H9 (cell line): ENCODE results near the gene HMX1. TPM values are rescaled to one million over a fixed set of nuclear protein-coding genes. Genes with fewer than 3 reads are reported as not detected.
A peak's percentile ranks its signal among the peaks of the same experiment; 100 is the strongest.

Experiments
- DNase-seq: peaks from one replicate; pipeline ENCODE4 v3.0.0-alpha.2; 2017
- H2AFZ ChIP-seq: one replicate; pipeline ENCODE4 v1.6.1; 2013; ENCODE audit warnings: mild to moderate bottlenecking, low read length, control low read depth, moderate library complexity
- H2AK5ac ChIP-seq: 2 replicates; pipeline ENCODE4 v1.6.1; 2013; ENCODE audit warnings: low read length, control low read depth, mixed read lengths; ENCODE audit not compliant: insufficient read length
- H2BK120ac ChIP-seq: one replicate; pipeline ENCODE4 v1.6.1; 2013; ENCODE audit warnings: low read depth, mild to moderate bottlenecking, low read length, control low read depth, inconsistent platforms; ENCODE audit not compliant: poor library complexity, severe bottlenecking
- H2BK12ac ChIP-seq: 2 replicates; pipeline ENCODE4 v1.6.1; 2013; ENCODE audit warnings: low read length, control low read depth, mixed read lengths, low read depth; ENCODE audit not compliant: insufficient read length
- H2BK15ac ChIP-seq: 2 replicates; pipeline ENCODE4 v1.6.1; 2013; ENCODE audit warnings: low read depth, low read length, control low read depth
- H2BK20ac ChIP-seq: one replicate; pipeline ENCODE4 v1.6.1; 2013; ENCODE audit warnings: low read depth, mild to moderate bottlenecking, low read length, control low read depth, inconsistent platforms; ENCODE audit not compliant: poor library complexity, severe bottlenecking
- H2BK5ac ChIP-seq: 2 replicates; pipeline ENCODE4 v1.6.1; 2013; ENCODE audit warnings: low read length, control low read depth, mixed read lengths; ENCODE audit not compliant: insufficient read length
- H3K14ac ChIP-seq: 2 replicates; pipeline ENCODE4 v1.6.1; 2013; ENCODE audit warnings: low read length, control low read depth; ENCODE audit not compliant: insufficient read depth
- H3K18ac ChIP-seq: 2 replicates; pipeline ENCODE4 v1.6.1; 2013; ENCODE audit warnings: low read depth, mild to moderate bottlenecking, mixed read lengths, low read length, control low read depth; ENCODE audit not compliant: insufficient read length
- H3K23ac ChIP-seq: 2 replicates; pipeline ENCODE4 v1.6.1; 2013; ENCODE audit warnings: low read length, control low read depth, mixed read lengths, low read depth; ENCODE audit not compliant: insufficient read length
- H3K23me2 ChIP-seq: 2 replicates; pipeline ENCODE4 v1.6.1; 2013; ENCODE audit warnings: low read depth, mild to moderate bottlenecking, mixed read lengths, low read length, control low read depth; ENCODE audit not compliant: insufficient read length, poor library complexity, severe bottlenecking
- H3K27ac ChIP-seq: 2 replicates; pipeline ENCODE4 v1.5.1; 2013; ENCODE audit warnings: low read length, control low read depth, mixed read lengths, low read depth; ENCODE audit not compliant: insufficient read length
- H3K27me3 ChIP-seq: 2 replicates; pipeline ENCODE4 v1.6.1; 2013; ENCODE audit warnings: low read length, control low read depth, inconsistent platforms; ENCODE audit not compliant: insufficient read depth
- H3K4ac ChIP-seq: 2 replicates; pipeline ENCODE4 v1.6.1; 2013; ENCODE audit warnings: low read depth, mild to moderate bottlenecking, control low read depth, inconsistent platforms, low read length, moderate library complexity
- H3K4me1 ChIP-seq: 2 replicates; pipeline ENCODE4 v1.6.1; 2013; ENCODE audit warnings: low read length, control low read depth, inconsistent platforms; ENCODE audit not compliant: insufficient read depth
- H3K4me2 ChIP-seq: 2 replicates; pipeline ENCODE4 v1.6.1; 2013; ENCODE audit warnings: low read length, control low read depth, mixed read lengths; ENCODE audit not compliant: insufficient read length, insufficient read depth
- H3K56ac ChIP-seq: 2 replicates; pipeline ENCODE4 v1.6.1; 2013; ENCODE audit warnings: low read depth, mild to moderate bottlenecking, mixed read lengths, low read length, control low read depth; ENCODE audit not compliant: insufficient read length
- H3K79me1 ChIP-seq: 2 replicates; pipeline ENCODE4 v1.6.1; 2013; ENCODE audit warnings: low read depth, mild to moderate bottlenecking, moderate library complexity, low read length, control low read depth, inconsistent platforms; ENCODE audit not compliant: insufficient read depth, poor library complexity, severe bottlenecking
- H3K79me2 ChIP-seq: 2 replicates; pipeline ENCODE4 v1.6.1; 2013; ENCODE audit warnings: low read length, control low read depth, inconsistent platforms; ENCODE audit not compliant: insufficient read depth
- H3K9ac ChIP-seq: 2 replicates; pipeline ENCODE4 v1.6.1; 2013; ENCODE audit warnings: low read length, control low read depth, mixed read lengths; ENCODE audit not compliant: insufficient read length; ENCODE audit errors: extremely low read depth
- H3K9me3 ChIP-seq: one replicate; pipeline ENCODE4 v1.6.1; 2013; ENCODE audit warnings: low read depth, low read length, inconsistent platforms; ENCODE audit not compliant: control insufficient read depth
- H3T11ph ChIP-seq: one replicate; pipeline ENCODE4 v1.6.1; 2013; ENCODE audit warnings: mild to moderate bottlenecking, low read length, control low read depth, inconsistent platforms
- H4K20me1 ChIP-seq: one replicate; pipeline ENCODE4 v1.6.1; 2013; ENCODE audit not compliant: control insufficient read depth, insufficient read length, insufficient read depth
- H4K5ac ChIP-seq: 2 replicates; pipeline ENCODE4 v1.6.1; 2013; ENCODE audit warnings: low read depth, mild to moderate bottlenecking, mixed read lengths, low read length, control low read depth; ENCODE audit not compliant: insufficient read length
- H4K8ac ChIP-seq: replicated peaks from 2 replicates; pipeline ENCODE4 v1.6.1; 2013; ENCODE audit warnings: low read length, control low read depth, mixed read lengths, low read depth; ENCODE audit not compliant: insufficient read length
- H4K91ac ChIP-seq: 2 replicates; pipeline ENCODE4 v1.6.1; 2013; ENCODE audit warnings: low read depth, mild to moderate bottlenecking, moderate library complexity, mixed read lengths, low read length, control low read depth; ENCODE audit not compliant: insufficient read length
- H3K27ac Mint-ChIP-seq, 3 experiments: 2 replicates in 2 of 3; 3 replicates in 1 of 3; pipeline ENCODE4 v1.8.0; 2020 to 2021; ENCODE audit warnings: mixed read lengths in 3 of 3, mild to moderate bottlenecking in 1 of 3, moderate library complexity in 1 of 3
- H3K27me3 Mint-ChIP-seq: 2 replicates; pipeline ENCODE4 v1.8.0; 2021; ENCODE audit warnings: low read depth, mild to moderate bottlenecking, moderate library complexity, mixed read lengths
- H3K36me3 Mint-ChIP-seq, 3 experiments: 2 replicates in 2 of 3; 3 replicates in 1 of 3; pipeline ENCODE4 v1.8.0; 2020 to 2021; ENCODE audit warnings: low read depth in 3 of 3, mixed read lengths in 3 of 3; ENCODE audit not compliant: insufficient read depth in 1 of 3
- H3K4me1 Mint-ChIP-seq, 2 experiments: 2 replicates each; pipeline ENCODE4 v1.8.0; 2020; ENCODE audit warnings: mixed read lengths in 2 of 2
- H3K4me3 Mint-ChIP-seq, 2 experiments: 2 replicates in 1 of 2; 3 replicates in 1 of 2; pipeline ENCODE4 v1.8.0; 2020 to 2021; ENCODE audit warnings: mild to moderate bottlenecking in 2 of 2, mixed read lengths in 2 of 2, moderate library complexity in 1 of 2
- H3K9me3 Mint-ChIP-seq, 2 experiments: 2 replicates in 1 of 2; 3 replicates in 1 of 2; pipeline ENCODE4 v1.8.0; 2020; ENCODE audit warnings: mild to moderate bottlenecking in 2 of 2, mixed read lengths in 2 of 2, moderate library complexity in 1 of 2
- CTCF ChIP-seq: fragments of 200-600 bp; sonication (generic); conservative IDR thresholded peaks from 3 replicates; pipeline ENCODE4 v1.8.0; 2021; ENCODE audit warnings: antibody characterized with exemption, mild to moderate bottlenecking
- WGBS: extraction: QIAGEN DNeasy Blood & Tissue Kit; methylation state at CpG from one replicate; pipeline ENCODE4 v1.1.7; 2013; ENCODE audit warnings: missing lambda C conversion rate, low lambda C conversion rate, mixed read lengths; ENCODE audit not compliant: insufficient read length; ENCODE audit errors: extremely low coverage; 5-methylcytosine and 5-hydroxymethylcytosine counted together
- total RNA-seq: library from RNA; stranded (reverse); gene quantifications from 2 replicates; pipeline ENCODE4 v1.2.1, GENCODE V29; 2021

HMX1 gene
- total RNA-seq, 1 experiment from 2014 or later: 0.26 TPM

- peak; percentile 18 for DNase-seq
- H3K14ac ChIP-seq: no peak overlapping the region
- no peak overlapping the region for H2BK15ac ChIP-seq
- no peak overlapping the region for H3K56ac ChIP-seq
- no peaks in the 10 kb centered on the region for H3K79me2 ChIP-seq
- no peak overlapping the region for H3K4me2 ChIP-seq
- no peaks in the 10 kb centered on the region for H3K79me1 ChIP-seq
- H3K4ac ChIP-seq: no peak overlapping the region
- H3K23me2 ChIP-seq: no peaks in the 10 kb centered on the region
- H3K9me3 ChIP-seq: no peaks in the 10 kb centered on the region
- H3K4me1 Mint-ChIP-seq: peaks cover 12 to 39% of the 10 kb centered on the region in 2 experiments
- H2BK20ac ChIP-seq: no peak overlapping the region
- H2BK12ac ChIP-seq: no peak overlapping the region
- H3K27me3 ChIP-seq: no peaks in the 10 kb centered on the region
- H2BK5ac ChIP-seq: no peak overlapping the region
- H2AK5ac ChIP-seq: no peak overlapping the region
- TF ChIP-seq CTCF: no peak
- H3K18ac ChIP-seq: no peak overlapping the region
- H3K27ac ChIP-seq: no peak overlapping the region
- no peaks in the 10 kb centered on the region for H3K36me3 Mint-ChIP-seq
- no CpG with 5 or more reads among the region's 22 CpGs for WGBS
- no peak overlapping the region for H3K23ac ChIP-seq
- no peak overlapping the region for H3K9ac ChIP-seq
- no peaks in the 10 kb centered on the region for H3K4me1 ChIP-seq
- H3K27ac Mint-ChIP-seq: no peak overlapping the region; a peak in 1 of 7 replicates
- H2BK120ac ChIP-seq: no peak overlapping the region
- no peak overlapping the region for H4K5ac ChIP-seq
- peaks cover 4% of the 10 kb centered on the region for H3K27me3 Mint-ChIP-seq
- no peaks in the 10 kb centered on the region for H4K20me1 ChIP-seq
- no peak overlapping the region for H3T11ph ChIP-seq
- H3K4me3 Mint-ChIP-seq: no peak overlapping the region
- H4K8ac ChIP-seq: no peak overlapping the region
- H4K91ac ChIP-seq: no peak overlapping the region
- H2AFZ ChIP-seq: no peak overlapping the region
- peaks cover 0 to 5% of the 10 kb centered on the region in 2 experiments; a peak in 3 of 5 replicates for H3K9me3 Mint-ChIP-seq
These were observed 32.6 kb downstream of the HMX1 start for GRCh38 chr4:8838961-8839431.
